ENCODE data around the gene RAD18.

Gene RAD18

DNA sequence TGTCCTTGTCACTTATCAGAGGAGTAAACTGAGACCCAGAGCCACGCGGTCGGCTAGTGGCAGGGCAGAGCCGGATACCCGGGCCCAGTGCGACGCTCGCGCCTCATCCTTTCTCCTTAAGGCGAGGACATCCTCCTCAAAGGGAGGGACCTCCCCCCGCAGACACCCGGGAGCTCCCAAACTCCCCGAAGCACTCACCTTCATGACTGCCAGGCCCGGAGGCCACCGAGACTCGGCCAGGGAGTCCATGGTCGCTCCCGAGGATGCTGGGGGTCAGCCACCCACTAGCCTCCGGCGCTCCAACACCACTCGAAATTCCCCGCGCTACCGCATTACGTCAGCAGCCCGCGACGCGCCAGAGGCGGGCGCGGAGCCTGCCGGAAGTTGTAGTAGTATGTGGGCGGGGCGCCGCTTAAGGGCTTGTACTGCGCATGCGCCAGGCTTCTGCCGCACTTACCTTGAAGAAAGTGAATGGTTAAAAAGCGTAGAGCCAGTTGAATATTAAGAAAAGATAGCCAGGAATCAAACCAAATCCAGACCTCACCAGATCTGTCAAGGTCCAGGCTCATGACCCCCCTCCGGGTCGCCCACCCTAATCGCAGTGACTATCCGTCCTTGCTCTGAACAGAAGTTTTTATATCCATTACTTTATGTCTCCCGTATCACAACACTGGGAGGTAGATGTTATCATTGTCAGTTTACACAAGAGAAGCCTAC is at the start of gene RAD18:
TSS of gene RAD18 (minus strand) at position 336 of the 717 bp plus-strand sequence. CDS start at position 249, 87 bp downstream.
- DNase-seq, result peak; percentile 95

- DNase-seq, result no peak
Observed at GRCh38 chr3:9012521-9012920, 49.2 kb upstream of the RAD18 start.

GRCh38 chr3:9009976-9010545 is 46.8 kb upstream of the RAD18 start:
- DNase-seq, result no peak

DNA sequence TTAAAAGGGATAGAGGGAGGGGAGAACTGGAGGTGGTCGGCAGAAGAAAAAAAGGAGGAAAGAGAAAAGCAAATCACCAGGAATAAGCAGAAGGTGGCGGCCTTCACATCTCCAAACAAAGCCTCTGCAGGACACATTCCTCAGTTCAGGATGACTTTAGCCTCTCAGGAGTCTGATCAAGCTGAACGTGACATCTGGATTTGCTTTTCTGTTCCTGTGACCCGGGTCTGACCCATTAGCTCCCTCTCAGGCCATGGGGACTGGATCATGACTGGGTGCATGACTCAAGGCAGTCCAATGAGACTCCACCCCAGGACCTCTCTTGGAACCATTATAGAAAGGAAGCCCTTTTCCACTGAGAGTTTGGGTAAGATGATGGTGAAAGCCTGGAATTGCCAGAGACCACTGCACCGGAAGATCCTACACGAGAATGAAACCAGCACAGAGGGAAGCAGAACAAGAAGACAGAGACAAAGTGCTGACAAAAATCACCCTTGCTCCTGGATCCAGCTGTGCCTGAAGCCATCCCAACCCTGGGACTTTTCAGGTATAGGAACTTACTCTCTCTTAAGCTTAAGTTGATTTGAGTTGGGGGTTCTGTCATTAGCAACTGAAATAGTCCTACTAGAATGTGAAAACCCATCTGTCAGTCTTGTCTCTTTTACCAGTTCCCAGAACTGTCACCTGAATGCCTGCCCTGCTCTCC is 45.4 kb upstream of the RAD18 start:
- no peak for DNase-seq

DNA sequence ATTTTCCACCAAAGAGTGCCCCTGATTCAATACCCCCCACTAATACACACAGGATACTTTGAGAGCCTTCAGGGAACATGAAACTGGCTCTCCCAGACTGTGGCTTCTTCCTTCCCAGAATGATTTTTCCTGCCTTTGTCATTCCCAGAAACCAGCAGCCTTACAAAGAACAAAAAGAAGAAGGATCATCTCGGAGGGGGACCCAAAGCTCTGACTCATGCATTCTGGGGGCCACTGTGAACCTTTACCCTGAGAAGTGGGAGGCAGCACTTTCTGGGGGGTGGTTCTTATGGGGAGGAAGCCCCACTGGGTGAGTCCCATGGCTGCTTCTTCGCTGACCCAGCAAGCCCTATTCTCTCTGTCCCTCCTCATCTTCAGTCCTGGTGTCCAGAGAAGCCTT is 44.7 kb upstream of the RAD18 start:
- no peak for DNase-seq

GRCh38 chr3:9007213-9007612 is 43.9 kb upstream of the RAD18 start:
- DNase-seq, result no peak

DNA sequence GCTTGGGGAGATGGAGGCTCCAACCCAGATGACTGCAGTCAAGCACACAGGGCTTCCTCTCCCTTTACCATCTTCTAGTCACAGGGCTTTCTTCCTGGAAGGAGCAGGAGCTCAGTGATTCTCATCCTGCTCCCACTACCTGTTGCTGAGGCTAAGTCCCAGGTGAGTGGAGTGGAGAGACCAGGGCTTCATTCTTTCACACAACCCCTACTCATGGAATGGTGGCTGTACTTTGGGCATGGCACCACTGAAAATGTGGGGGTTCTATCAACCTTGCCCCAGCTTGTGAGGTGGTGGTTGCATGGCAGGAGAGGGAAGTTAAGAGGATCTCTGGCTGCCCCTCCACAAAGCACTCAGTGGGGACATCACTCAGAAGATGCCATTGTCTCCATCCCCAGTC is 36.8 kb upstream of the RAD18 start:
- no peak for DNase-seq

GRCh38 chr3:8997151-8997550 is 33.9 kb upstream of the RAD18 start:
- DNase-seq, result no peak

DNA sequence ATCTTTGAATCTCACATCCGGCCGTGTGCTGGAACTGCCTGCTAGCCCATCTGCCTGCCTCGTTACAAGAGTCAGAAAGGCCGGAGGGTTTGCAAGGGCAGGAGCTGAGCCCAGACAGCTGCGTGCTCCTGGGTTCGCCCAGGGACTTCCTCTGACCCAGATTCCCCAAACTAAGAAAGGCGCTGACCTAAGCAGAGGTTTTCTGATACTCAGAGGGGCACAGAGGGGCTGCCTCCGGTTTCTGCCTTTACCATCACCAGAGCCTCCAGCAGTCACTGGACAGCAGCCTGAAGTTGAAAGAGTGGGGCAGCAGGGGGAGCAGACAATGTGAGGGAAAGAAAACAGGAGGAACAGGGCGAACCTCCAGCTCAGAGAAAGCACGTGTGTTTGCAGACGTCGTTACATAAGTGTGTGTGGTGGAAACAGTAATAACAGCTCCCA is 33.4 kb upstream of the RAD18 start:
- DNase-seq, result peak; percentile 82

GRCh38 chr3:8996216-8996615 is 32.9 kb upstream of the RAD18 start:
- no peak for DNase-seq

DNA sequence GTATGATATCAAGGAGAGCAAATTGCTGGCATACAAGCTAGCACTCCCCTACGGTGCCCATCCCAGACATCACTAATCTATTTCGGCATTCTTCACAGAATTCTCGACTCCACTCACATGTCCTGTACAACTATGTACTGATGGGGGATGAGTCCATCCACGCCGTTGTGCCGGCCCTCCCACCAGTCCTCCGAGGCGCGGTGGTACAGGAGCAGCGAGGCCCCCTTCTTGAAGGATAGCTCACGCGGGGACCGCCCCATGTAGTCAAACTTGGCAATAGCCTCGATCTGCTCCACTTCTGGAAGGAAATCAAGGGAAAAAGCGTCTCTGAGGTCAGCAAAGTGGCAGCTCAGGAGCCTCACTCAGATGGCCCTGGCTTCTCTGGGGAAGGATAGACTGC is 31.0 kb upstream of the RAD18 start:
- no peak for DNase-seq

GRCh38 chr3:8993331-8993730 is 30.1 kb upstream of the RAD18 start:
- DNase-seq, result no peak

DNA sequence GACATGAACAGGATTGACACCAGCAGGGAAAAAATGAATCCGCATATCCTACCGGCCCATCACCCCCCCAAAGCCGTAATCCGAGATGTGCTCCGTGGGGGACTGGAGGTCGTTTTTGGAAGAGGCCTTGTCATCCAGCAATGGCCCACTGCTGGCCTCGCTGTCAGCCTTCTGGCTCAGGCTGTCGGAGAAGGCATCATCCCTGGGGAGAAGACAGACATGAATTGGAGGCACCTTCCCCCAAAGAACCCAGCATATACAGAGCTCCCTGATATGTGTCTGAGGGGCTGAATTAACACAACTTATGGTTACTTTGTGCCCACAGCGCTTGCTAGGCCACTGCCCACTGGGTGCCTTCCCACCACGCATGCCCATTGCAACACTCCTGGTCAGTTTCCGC is 29.6 kb upstream of the RAD18 start:
- DNase-seq, result no peak

- no peak for DNase-seq
Observed at GRCh38 chr3:8992199-8992598, 28.9 kb upstream of the RAD18 start.

DNA sequence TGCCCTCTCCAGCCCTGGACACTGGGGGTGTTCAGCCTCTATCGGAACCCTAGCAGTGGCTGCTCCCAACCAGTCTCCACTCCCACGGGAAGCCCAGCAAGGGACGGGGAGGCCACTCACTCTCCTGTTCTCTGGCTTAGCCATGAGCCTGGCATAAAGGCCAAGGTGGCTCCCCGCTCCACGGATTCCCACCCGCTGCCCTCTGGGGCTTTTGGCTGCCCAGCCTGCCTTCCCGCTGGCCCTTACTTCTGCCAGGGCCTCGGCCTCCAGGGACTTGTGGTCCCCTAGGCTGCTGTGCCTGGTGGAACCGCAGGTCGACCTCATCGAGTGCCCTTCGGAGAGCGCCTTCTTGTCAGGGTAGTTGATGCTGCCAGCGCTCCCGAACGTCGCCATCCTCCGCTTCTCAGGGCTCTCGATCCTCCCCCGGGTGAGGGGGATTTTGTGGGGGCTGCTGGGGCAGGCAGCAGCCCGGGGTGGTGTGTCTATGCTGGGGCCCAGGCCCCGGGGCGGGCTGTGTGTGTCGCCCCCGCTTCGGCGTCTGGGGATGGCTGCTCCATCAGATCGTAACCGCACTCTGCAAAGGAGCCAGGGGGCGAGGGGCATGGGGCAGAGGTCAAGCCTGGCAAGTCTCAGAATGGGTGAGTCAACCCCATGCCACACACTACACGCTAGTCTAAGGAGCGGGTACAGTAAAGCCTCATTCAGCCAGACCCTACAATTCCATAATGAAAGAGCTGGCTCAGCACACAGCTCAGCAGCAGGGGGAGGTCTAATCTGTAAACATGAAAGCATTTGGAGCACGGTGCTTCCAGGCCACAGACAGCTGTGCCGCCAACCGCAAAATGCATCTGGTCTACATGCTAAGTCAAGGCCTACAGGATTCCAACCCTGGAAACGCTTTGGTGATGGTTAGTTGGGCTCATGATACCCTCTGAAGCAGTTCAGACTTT is 27.3 kb upstream of the RAD18 start:
- DNase-seq, result peak; percentile 84

DNA sequence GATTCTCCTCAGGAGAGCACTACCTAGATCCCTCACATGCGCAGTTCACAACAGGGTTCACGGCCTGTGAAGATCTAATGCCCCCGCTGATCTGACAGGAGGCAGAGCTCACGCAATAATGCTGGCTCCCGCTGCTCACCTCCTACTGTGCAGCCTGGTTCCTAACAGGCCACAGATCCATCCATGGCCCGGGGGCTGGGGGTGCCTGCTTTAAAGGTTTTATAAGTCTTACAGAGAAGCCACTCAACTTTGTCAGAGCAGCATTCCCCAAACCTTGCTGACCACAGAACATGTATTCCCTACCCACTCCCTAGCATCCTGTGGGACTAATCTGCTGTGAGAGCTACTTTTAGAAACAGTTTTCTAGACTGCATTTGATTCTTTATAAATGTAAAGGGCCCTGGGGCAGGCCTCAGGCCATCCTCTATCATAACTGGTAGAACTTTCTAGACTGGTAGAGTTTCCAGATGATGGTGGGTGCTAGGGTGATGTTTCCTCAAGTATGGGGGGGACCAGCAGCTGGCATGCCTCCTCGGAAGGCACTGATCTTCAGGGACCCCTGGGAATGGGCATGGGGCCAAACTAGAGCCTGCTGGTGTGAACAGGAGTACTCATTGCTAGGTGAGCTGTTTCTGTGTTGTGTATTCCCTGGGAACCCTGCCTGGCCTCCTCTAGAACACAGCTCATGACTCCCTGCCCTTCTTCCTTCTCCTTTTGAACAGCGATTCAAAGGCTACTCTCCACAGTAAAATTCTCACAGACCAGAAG is 25.7 kb upstream of the RAD18 start:
- no peak for DNase-seq

- DNase-seq, result no peak
Observed at GRCh38 chr3:8988384-8988655, 25.0 kb upstream of the RAD18 start.

- DNase-seq, result peak; percentile 83
Observed at GRCh38 chr3:8987645-8988383, 24.5 kb upstream of the RAD18 start.

- no peak for DNase-seq
Observed at GRCh38 chr3:8987226-8987625, 24.0 kb upstream of the RAD18 start.

DNA sequence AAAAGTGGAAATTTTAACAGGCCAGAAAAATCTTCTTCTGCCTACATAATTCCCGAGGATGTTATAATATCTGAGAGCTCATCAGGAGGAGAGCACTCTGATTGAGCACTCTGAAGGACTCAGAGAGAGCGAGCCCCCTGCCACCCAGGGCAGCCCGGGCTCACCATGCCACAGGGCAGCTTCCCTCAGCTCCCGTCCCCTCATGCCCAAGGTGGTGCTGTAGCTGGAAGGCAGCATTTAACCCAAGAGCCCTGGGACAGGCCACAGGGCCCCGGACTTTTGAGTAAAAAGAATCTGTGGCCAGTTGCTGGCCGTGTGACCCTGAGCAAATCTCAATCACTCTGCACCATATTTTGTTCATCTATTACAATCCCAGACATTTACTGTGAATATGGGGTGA is 23.5 kb upstream of the RAD18 start:
- no peak for DNase-seq

- no peak for DNase-seq
Observed at GRCh38 chr3:8985876-8986275, 22.6 kb upstream of the RAD18 start.

DNA sequence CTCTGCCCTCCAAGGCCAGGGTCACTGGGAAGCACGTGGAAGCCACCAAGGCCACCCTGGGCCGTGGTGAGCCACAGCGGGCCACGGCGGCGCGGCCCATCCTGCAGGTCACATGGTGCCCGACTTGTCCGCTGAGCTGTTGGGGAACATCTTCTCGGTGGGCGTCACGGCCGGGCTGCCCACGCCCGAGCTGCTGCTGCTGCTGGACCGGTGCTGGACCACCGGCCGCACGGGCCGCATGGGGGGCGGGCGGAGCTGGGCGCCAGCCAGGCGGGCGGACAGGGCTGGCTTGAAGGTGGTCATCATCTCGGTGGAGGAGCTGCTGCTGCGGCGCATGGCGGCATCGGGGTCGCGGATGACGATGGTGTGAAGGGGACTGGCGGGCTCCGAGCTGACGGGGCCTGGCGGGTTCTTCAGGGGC is 22.1 kb upstream of the RAD18 start:
- no peak for DNase-seq

All from right hindlimb (tissue), 1 donor.